ENCODE results near the gene TSEN15.

TSEN15 gene

GRCh38 chr1:184031092-184031408 lies 20.5 kb upstream of the TSEN15 start:
- Histone ChIP-seq H3K27ac (ENCODE audit: low read depth, low read length) (no peak overlapping the region), H3K36me3 (ENCODE audit: low read length) (no peaks in the 10 kb centered on the region), H3K9me3 (ENCODE audit: insufficient read depth, low read length) (no peaks in the 10 kb centered on the region), H3K79me2 (ENCODE audit: insufficient read depth, low read length) (no peaks in the 10 kb centered on the region), H3K4me3 (ENCODE audit: insufficient read depth, low read length, poor library complexity, severe bottlenecking) (no peak overlapping the region), H4K20me1 (ENCODE audit: low read depth, low read length) (no peaks in the 10 kb centered on the region), H3K4me2 (ENCODE audit: low read depth, low read length, poor library complexity, severe bottlenecking) (no peak overlapping the region), H3K9ac (ENCODE audit: low read length) (no peak overlapping the region), H2AFZ (ENCODE audit: low read depth, low read length, severe bottlenecking) (no peak overlapping the region), H3F3A (ENCODE audit: insufficient read depth) (no peaks in the 10 kb centered on the region), H3K9me2 (replicated peaks; ENCODE audit: insufficient read depth, low read length) (no peaks in the 10 kb centered on the region), H3K27me3 (ENCODE audit: low read length) (no peaks in the 10 kb centered on the region)
- no peak for TF ChIP-seq EZH2phosphoT487 (conservative IDR thresholded peaks at IDR 0.05; ENCODE audit: low read length)
- no peak for TF ChIP-seq CTCF (IDR thresholded peaks at IDR 0.05; ENCODE audit: insufficient read depth, low read length, poor library complexity, severe bottlenecking)

- Histone ChIP-seq H3K36me3 (ENCODE audit: low read length) (no peaks in the 10 kb centered on the region), H3K79me2 (ENCODE audit: insufficient read depth, low read length) (no peaks in the 10 kb centered on the region), H3K4me2 (ENCODE audit: low read depth, low read length, poor library complexity, severe bottlenecking) (no peak overlapping the region), H4K20me1 (ENCODE audit: low read depth, low read length) (no peaks in the 10 kb centered on the region), H3K9me3 (ENCODE audit: insufficient read depth, low read length) (no peaks in the 10 kb centered on the region), H3K4me3 (ENCODE audit: insufficient read depth, low read length, poor library complexity, severe bottlenecking) (no peak overlapping the region), H3K9me2 (replicated peaks; ENCODE audit: insufficient read depth, low read length) (no peaks in the 10 kb centered on the region), H3F3A (ENCODE audit: insufficient read depth) (no peaks in the 10 kb centered on the region), H3K27ac (ENCODE audit: low read depth, low read length) (no peak overlapping the region), H2AFZ (ENCODE audit: low read depth, low read length, severe bottlenecking) (no peak overlapping the region), H3K27me3 (ENCODE audit: low read length) (no peaks in the 10 kb centered on the region), H3K9ac (ENCODE audit: low read length) (no peak overlapping the region)
- TF ChIP-seq EZH2phosphoT487 (conservative IDR thresholded peaks at IDR 0.05; ENCODE audit: low read length) (no peak), CTCF (IDR thresholded peaks at IDR 0.05; ENCODE audit: insufficient read depth, low read length, poor library complexity, severe bottlenecking) (no peak)
These were observed 20.0 kb upstream of the TSEN15 start for GRCh38 chr1:184031409-184032107.

- no peaks in the 10 kb centered on the region for H3F3A ChIP-seq (ENCODE audit: insufficient read depth)
- H3K36me3 ChIP-seq (ENCODE audit: low read length), result no peaks in the 10 kb centered on the region
- no peaks in the 10 kb centered on the region for H4K20me1 ChIP-seq (ENCODE audit: low read depth, low read length)
- no peaks in the 10 kb centered on the region for H3K79me2 ChIP-seq (ENCODE audit: insufficient read depth, low read length)
- H3K9me2 ChIP-seq (replicated peaks; ENCODE audit: insufficient read depth, low read length), result no peaks in the 10 kb centered on the region
- no peak overlapping the region for H3K4me3 ChIP-seq (ENCODE audit: insufficient read depth, low read length, poor library complexity, severe bottlenecking)
- no peaks in the 10 kb centered on the region for H3K27me3 ChIP-seq (ENCODE audit: low read length)
- TF ChIP-seq EZH2phosphoT487 (conservative IDR thresholded peaks at IDR 0.05; ENCODE audit: low read length) (no peak), CTCF (IDR thresholded peaks at IDR 0.05; ENCODE audit: insufficient read depth, low read length, poor library complexity, severe bottlenecking) (no peak)
- no peak overlapping the region for H3K4me2 ChIP-seq (ENCODE audit: low read depth, low read length, poor library complexity, severe bottlenecking)
- no peaks in the 10 kb centered on the region for H3K9me3 ChIP-seq (ENCODE audit: insufficient read depth, low read length)
- no peak overlapping the region for H3K27ac ChIP-seq (ENCODE audit: low read depth, low read length)
- H2AFZ ChIP-seq (ENCODE audit: low read depth, low read length, severe bottlenecking), result no peak overlapping the region
- no peak overlapping the region for H3K9ac ChIP-seq (ENCODE audit: low read length)
These were observed 19.1 kb upstream of the TSEN15 start for GRCh38 chr1:184032306-184032929.

All from SU-DHL-6 (cell line).